Measurements from ENCODE around the gene GPI. TPM values are rescaled to one million over a fixed set of nuclear protein-coding genes. Genes with fewer than 3 reads are reported as not detected.

The GPI gene
- total and polyA plus RNA-seq, 9 of the 15 experiments (the other 6 are each of a cell fraction or from before 2014, with no cell fraction given) = 88.3 to 358 (median 122) TPM

GRCh38 chr19:34397853-34398252, 32.9 kb downstream of the GPI start (continued):
- TF ChIP-seq KAT8 (IDR thresholded peaks at IDR 0.05; ENCODE audit: low read depth) (no peak), RBM39 (optimal IDR thresholded peaks at IDR 0.05; ENCODE audit: low read depth, low read length) (no peak), MCM5 (IDR thresholded peaks at IDR 0.05; ENCODE audit: low read depth) (no peak), ZBTB34 (CRISPR knock-in tag; IDR thresholded peaks at IDR 0.05) (no peak), NFIX (CRISPR knock-in tag; IDR thresholded peaks at IDR 0.05; ENCODE audit: low read depth) (no peak), NFYB (IDR thresholded peaks at IDR 0.05; ENCODE audit: extremely low read depth, insufficient read length) (no peak), FOXM1 (IDR thresholded peaks at IDR 0.05; ENCODE audit: low read depth) (no peak), FOXM1 (CRISPR knock-in tag; IDR thresholded peaks at IDR 0.05; ENCODE audit: low read depth) (no peak), ZNF140 (CRISPR knock-in tag; IDR thresholded peaks at IDR 0.05) (no peak)

- H3K36me3 ChIP-seq (ENCODE audit: control insufficient read depth, insufficient read depth, low read length) = peaks cover 61% of the 10 kb centered on the region
- TF ChIP-seq NFRKB (IDR thresholded peaks at IDR 0.05; ENCODE audit: low read depth) (no peak), ARID1B (IDR thresholded peaks at IDR 0.05) (no peak), ZBTB2 (IDR thresholded peaks at IDR 0.05) (no peak), TCF3 (CRISPR knock-in tag; IDR thresholded peaks at IDR 0.05) (no peak), ZNF184 (CRISPR knock-in tag; IDR thresholded peaks at IDR 0.05) (no peak), DMBX1 (CRISPR knock-in tag; IDR thresholded peaks at IDR 0.05; ENCODE audit: borderline replicate concordance) (no peak), HLTF (IDR thresholded peaks at IDR 0.05) (no peak), ZNF561 (CRISPR knock-in tag; conservative IDR thresholded peaks at IDR 0.05) (no peak), ZNF436 (CRISPR knock-in tag; IDR thresholded peaks at IDR 0.05) (no peak), ZFP30 (CRISPR knock-in tag; IDR thresholded peaks at IDR 0.05; ENCODE audit: borderline replicate concordance) (no peak), MAFG (tag; conservative IDR thresholded peaks at IDR 0.05) (no peak), ZNF124 (CRISPR knock-in tag; IDR thresholded peaks at IDR 0.05) (no peak), NONO (IDR thresholded peaks at IDR 0.05; ENCODE audit: low read depth in 2 of 2, low read length in 1 of 2) (no peak)
Measured at GRCh38 chr19:34399886-34400285, 34.9 kb downstream of the GPI start.

More at GRCh38 chr19:34399886-34400285, 34.9 kb downstream of the GPI start:
- no peak overlapping the region for H3K4me2 ChIP-seq (ENCODE audit: insufficient read depth, low read length)
- CTCF ChIA-PET (ENCODE audit: low intra/inter-chr PET ratio) = no interaction called here
- no peaks in the 10 kb centered on the region for H3K27me3 ChIP-seq (ENCODE audit: control insufficient read depth in 2 of 2, insufficient read depth in 2 of 2, low read length in 2 of 2)
- ATAC-seq (no peak), DNase-seq (ENCODE audit: extremely low read depth in 1 of 4, low spot score in 3 of 4) (no peak), FAIRE-seq (no peak)
- H3K9ac ChIP-seq (ENCODE audit: insufficient read depth in 1 of 2, low read depth in 2 of 2, low read length in 2 of 2) = no peak overlapping the region
- H3K27ac ChIP-seq (ENCODE audit: extremely low read depth, low read depth, low read length) = no peak overlapping the region
- intact Hi-C loops (cut with micrococcal nuclease) (no loop called here), in situ Hi-C loops (cut with MboI) (no loop called here)
- H3K9me1 ChIP-seq (ENCODE audit: control insufficient read depth, insufficient read depth, low read length) = peaks cover 7% of the 10 kb centered on the region
- no peaks in the 10 kb centered on the region for H3K9me3 ChIP-seq (replicated peaks; ENCODE audit: control insufficient read depth, insufficient read depth, low read depth, low read length)
- POLR2A ChIA-PET = interaction anchor here (1.0 kb wide), 1 partner anchor 13 kb away, joined by 3 read pairs; no protein-coding TSS in a partner anchor
- no peak overlapping the region for H2AFZ ChIP-seq (ENCODE audit: low read depth, low read length)
- no peaks in the 10 kb centered on the region; the same call in 1 of the 2 replicates for H4K20me1 ChIP-seq (replicated peaks; ENCODE audit: control insufficient read depth, insufficient read depth, low read length)
- TSS peak; percentile 82 for BruUV-seq (replicated peaks)
- peaks cover 7% of the 10 kb centered on the region for H3K79me2 ChIP-seq (ENCODE audit: control insufficient read depth, insufficient read depth, low read length)
- H3K4me1 ChIP-seq (replicated peaks in 1 of 2; ENCODE audit: control insufficient read depth in 2 of 2, insufficient read depth in 2 of 2, low read length in 2 of 2) = peaks cover 0 to 15% of the 10 kb centered on the region in 2 experiments; a peak in 1 of 5 replicates
- H3K4me3 ChIP-seq = no peak overlapping the region
- 83% methylated on average over 9 of the region's 9 CpGs for WGBS (ENCODE audit: insufficient coverage, low coverage, missing lambda C conversion rate)

Data from K562 (cell line).